DMS79 (cell line): ENCODE measurements around the gene SNAP23.

Experiments used
- DNase-seq: peaks from one replicate; lab custom pipeline; 2025; lab: John Stamatoyannopoulos, UW

The SNAP23 gene

DNA sequence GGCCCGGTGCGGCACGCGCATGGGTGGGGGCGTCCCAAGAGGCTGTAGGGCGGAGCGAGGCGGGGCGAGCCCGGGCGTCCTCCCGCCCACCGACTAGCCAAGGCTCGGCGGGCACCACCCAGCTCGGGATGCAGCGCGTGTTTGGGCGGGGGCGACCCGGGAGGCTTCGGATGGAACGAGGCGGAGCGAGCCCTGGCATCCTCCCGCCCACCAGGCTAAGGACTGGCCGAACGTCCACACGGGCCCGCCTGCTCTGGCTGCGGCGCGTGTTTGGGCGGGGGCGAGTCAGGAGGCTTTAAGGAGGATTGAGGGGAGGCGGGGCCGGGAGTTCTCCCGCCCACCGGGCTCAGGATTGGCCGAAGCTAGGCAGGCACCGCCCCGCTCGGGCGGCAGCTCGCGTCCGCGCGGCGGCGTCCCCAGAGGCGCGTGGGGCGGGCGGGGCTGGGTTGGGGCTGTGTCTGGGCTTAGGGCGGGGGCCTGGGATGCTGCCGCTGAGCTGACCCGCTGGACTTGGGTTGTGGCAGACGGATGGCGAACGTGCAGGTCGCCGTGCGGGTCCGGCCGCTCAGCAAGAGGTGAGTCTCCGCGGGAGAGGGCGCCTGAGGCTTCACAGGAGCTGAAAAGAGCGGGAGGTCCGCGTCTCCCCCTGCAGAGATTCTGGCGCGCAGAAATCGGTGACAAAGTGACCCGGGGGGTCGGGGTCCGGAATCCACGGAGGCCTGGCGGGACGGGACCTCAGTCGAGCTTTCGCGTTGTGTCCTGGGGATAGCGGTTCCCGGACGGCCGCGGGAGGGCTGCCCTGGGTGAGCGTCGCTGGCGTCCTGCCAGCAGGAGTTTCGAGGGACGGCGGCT, 80.0 kb downstream of the SNAP23 start, which contains the start of gene STARD9:
TSS of gene STARD9 (plus strand) at position 419 of the 852 bp plus-strand sequence. CDS start at position 529, 110 bp downstream.
- peak; percentile 68 for DNase-seq

DNA sequence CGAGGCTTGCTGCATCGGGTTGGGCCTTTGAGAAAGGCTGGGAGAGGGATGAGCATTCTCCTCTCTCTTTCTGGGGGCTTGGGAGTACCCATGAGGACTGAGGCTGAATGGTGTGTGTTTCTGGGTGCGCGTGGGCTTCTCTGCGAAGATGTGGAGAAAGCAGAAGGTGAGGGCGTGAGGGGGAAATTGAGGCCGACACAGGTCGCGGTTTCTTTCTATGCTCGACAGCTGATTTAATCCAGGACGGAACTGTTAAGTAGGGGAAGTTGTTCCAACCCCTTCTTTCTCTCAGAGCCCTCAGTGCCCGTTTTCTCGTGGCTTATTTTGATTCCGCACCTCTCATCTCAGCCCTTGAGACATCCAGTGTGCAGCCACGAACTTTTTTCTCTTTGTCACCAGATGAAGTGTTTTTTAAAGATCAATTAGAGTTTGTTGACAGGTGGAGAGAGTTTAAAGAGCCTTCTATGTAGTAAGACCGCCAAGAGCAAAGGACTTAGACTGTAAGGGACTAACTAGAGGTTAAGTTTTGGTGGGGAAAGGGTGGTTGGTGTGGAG, 80.7 kb downstream of the SNAP23 start:
- no peak for DNase-seq

DNA sequence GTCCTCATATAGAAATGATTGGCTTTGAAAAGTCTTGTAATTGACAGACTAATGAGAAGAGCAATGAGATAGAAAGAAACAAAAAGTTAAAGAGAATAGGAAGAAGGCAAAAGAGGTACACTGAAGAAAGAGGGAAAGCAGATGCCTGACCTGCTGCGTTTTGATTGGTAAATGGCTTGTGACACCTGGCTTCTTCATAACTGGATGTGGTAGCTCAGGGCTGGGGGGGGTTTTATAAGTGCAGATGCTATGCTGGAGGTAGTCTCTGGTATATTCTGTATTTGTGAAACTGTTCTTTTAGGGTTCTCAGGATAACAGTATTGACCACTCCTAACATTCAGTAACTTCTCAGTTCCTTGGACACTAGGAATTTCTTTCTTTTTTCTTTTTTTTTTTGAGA, 81.3 kb downstream of the SNAP23 start:
- DNase-seq = no peak

DNA sequence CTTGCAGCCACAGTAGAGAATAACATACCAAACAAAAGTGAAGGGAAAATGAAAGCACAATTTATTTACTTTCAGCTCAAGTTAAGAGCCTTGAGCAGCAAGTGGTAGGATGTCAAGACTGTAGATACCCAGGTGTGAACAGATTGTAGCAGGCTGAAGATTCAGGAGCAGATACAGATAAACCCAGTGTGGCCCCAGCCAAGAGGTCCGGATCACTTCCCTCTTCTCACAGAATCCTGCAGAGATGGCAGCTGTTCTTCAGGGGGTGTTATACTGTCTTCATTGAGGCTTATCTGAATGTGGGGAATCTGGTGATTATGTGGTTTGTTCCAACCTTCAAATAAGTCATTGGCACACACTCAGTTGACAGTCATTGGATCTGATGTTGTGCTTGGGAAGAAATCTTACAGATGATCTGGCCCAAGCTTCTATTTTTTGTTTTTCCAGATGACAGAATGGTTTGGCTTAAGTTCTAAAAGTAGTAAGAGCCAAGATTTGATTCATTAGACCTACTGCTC, 82.1 kb downstream of the SNAP23 start:
- no peak for DNase-seq

DNA sequence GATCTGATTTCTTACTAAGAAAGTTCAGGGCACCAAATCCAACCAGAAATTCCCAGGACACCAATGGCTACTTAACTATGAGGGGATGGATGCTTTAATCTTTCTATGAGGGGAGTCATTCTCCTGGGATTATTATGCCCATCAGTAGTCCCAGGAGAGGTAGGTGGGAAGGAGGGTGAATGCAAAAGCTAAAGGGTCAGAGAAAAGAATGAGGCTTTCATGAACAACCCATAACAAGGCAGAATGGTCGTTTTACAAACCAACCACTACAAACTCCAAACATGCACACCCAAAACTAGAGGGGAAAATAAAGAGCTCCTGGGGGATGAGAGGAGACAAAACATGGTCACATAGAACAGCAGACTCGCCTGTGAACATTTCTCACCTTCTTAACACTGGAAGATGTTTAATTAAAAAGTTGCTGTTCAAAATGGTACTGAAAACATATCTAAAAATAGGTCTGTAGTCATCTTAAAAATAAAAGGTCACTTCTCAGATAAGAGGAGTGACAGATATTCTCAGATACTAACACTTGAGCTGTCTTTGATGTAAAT, 83.6 kb downstream of the SNAP23 start:
- DNase-seq = no peak

DNA sequence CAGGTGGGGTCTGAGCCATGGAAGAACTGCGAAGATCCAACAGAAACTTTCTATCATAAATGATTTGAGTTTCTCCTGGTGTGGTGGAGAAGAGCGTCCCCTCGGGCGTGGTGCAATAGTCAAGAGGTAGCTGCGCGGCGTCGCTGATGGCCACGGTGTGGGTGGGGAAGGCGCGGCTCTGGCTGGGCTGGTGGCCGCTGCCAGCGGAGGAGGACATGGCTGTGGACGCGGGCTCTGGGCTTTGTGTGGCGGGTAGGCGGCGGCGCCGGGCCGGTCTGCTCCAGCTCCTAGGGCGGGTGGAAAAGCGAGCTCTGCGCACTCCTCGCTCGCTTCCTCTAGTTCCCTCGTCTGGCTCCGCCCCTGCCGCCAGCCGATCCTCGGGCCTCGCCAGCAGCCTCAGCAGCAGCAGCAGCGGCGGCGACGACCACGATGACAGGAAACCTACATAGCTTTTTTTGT, 85.9 kb downstream of the SNAP23 start:
- peak; percentile 37 for DNase-seq
